HS-5 (cell line): ENCODE data around the gene PLXNB3.
"Not testable (repeated sequence)": the region's sequence is repeated elsewhere in the genome, so short reads cannot be mapped to it uniquely, and the experiment has no call there.

ENCODE experiments used
- DNase-seq: peaks from one replicate; pipeline ENCODE4 v3.0.0-alpha.2; 2012; ENCODE audit warnings: low read depth

Gene PLXNB3

GRCh38 chrX:153733651-153734240 is 30.3 kb upstream of the PLXNB3 start:
- DNase-seq: no peak

- DNase-seq: no peak
Observed at GRCh38 chrX:153734871-153735270, 29.2 kb upstream of the PLXNB3 start.

GRCh38 chrX:153735274-153735673 is 28.8 kb upstream of the PLXNB3 start:
- DNase-seq: no peak

GRCh38 chrX:153736071-153736820 is 27.8 kb upstream of the PLXNB3 start:
- DNase-seq: no peak

GRCh38 chrX:153736871-153737441 is 27.1 kb upstream of the PLXNB3 start:
- no peak for DNase-seq

GRCh38 chrX:153738056-153738605 is 25.9 kb upstream of the PLXNB3 start:
- no peak for DNase-seq

GRCh38 chrX:153739754-153740486 is 24.1 kb upstream of the PLXNB3 start:
- DNase-seq: no peak

- DNase-seq: no peak
Observed at GRCh38 chrX:153740631-153741222, 23.3 kb upstream of the PLXNB3 start.

GRCh38 chrX:153741446-153741845 is 22.6 kb upstream of the PLXNB3 start:
- no peak for DNase-seq

GRCh38 chrX:153742111-153742510 is 21.9 kb upstream of the PLXNB3 start:
- DNase-seq: not testable (repeated sequence)

GRCh38 chrX:153742796-153743467 is 21.1 kb upstream of the PLXNB3 start:
- not testable (repeated sequence) for DNase-seq

GRCh38 chrX:153743468-153744209 is 20.4 kb upstream of the PLXNB3 start:
- not testable (repeated sequence) for DNase-seq

GRCh38 chrX:153744210-153745066 is 19.6 kb upstream of the PLXNB3 start:
- DNase-seq: no peak

- DNase-seq: not testable (repeated sequence)
Observed at GRCh38 chrX:153745067-153745433, 19.0 kb upstream of the PLXNB3 start.

GRCh38 chrX:153746359-153746758 is 17.7 kb upstream of the PLXNB3 start:
- DNase-seq: no peak

GRCh38 chrX:153746991-153747390 is 17.1 kb upstream of the PLXNB3 start:
- not testable (repeated sequence) for DNase-seq

- not testable (repeated sequence) for DNase-seq
Observed at GRCh38 chrX:153749017-153749416, 15.0 kb upstream of the PLXNB3 start.

GRCh38 chrX:153750127-153750774 is 13.8 kb upstream of the PLXNB3 start:
- no peak for DNase-seq

GRCh38 chrX:153755136-153755535 is 8.9 kb upstream of the PLXNB3 start:
- no peak for DNase-seq
